Retinal pigment epithelial cell (primary cell): ENCODE results near the gene GPC3.
"Not testable (repeated sequence)": the region's sequence is repeated elsewhere in the genome, so short reads cannot be mapped to it uniquely, and the experiment has no call there.

Experiments
- DNase-seq: peaks from one replicate; pipeline ENCODE4 v3.0.0-alpha.2; 2010; ENCODE audit warnings: low read depth
- H3K4me3 ChIP-seq: 2 replicates; pipeline ENCODE4 v1.5.1; 2011; ENCODE audit warnings: mild to moderate bottlenecking, low read length, control low read depth, moderate library complexity
- TF ChIP-seq, protein P1 (sequence below): conservative IDR thresholded peaks from 2 replicates; pipeline ENCODE4 v1.5.1; 2011; ENCODE audit warnings: low read depth, low read length, control low read depth, inconsistent platforms

The GPC3 gene

DNA sequence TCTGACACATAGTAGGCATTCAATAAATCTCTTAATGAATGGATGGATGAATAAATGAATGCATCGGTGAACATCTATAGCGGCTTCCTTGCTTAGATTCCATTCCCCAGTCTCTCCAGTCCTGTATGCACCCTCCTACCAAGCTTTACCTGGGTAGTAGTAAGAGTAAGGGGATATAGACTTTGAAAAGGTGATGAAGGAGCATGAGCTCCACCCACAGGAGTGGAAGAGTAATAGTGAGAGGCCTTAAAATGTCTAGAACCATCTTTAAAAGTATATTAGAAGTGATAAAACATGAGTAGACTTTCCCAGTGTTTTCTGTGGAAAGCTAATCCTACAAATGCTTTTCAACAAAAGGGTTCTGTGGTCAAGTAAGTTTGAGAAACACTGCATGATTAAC, 35.5 kb upstream of the GPC3 start:
- H3K4me3 ChIP-seq = no peak overlapping the region
- TF ChIP-seq, protein P1, sequence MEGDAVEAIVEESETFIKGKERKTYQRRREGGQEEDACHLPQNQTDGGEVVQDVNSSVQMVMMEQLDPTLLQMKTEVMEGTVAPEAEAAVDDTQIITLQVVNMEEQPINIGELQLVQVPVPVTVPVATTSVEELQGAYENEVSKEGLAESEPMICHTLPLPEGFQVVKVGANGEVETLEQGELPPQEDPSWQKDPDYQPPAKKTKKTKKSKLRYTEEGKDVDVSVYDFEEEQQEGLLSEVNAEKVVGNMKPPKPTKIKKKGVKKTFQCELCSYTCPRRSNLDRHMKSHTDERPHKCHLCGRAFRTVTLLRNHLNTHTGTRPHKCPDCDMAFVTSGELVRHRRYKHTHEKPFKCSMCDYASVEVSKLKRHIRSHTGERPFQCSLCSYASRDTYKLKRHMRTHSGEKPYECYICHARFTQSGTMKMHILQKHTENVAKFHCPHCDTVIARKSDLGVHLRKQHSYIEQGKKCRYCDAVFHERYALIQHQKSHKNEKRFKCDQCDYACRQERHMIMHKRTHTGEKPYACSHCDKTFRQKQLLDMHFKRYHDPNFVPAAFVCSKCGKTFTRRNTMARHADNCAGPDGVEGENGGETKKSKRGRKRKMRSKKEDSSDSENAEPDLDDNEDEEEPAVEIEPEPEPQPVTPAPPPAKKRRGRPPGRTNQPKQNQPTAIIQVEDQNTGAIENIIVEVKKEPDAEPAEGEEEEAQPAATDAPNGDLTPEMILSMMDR = no peak
- DNase-seq = no peak

DNA sequence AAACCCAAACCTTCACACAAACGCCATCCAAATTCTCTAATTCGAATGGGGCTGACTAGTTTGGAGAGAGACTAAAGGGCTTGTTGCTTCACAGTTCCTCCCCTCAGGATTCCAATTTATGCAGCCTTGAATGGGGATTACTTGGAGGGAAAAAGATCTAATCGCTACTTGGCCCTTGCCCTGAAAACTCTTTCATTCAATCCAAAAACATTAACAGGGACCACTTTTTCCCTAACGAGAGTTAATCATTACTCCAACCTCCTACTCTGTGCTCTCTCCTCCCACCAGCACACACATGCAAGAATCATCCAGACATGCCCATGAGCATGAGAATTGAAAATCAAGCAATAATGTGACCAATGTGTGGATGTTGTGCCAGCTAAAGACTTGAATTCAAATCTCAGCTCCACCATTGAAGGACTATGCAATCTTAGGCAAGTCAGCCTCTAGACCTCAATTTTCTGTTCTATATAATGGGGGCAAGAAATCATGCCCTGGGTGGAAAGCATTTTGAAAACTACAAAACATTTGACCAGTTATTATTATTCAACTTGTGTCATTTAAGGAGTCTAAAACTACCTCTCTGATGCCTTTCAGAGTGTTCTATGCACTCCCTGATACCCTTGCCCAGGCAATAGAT, 34.3 kb upstream of the GPC3 start:
- H3K4me3 ChIP-seq = no peak overlapping the region
- DNase-seq = no peak
- TF ChIP-seq, protein P1 = no peak

DNA sequence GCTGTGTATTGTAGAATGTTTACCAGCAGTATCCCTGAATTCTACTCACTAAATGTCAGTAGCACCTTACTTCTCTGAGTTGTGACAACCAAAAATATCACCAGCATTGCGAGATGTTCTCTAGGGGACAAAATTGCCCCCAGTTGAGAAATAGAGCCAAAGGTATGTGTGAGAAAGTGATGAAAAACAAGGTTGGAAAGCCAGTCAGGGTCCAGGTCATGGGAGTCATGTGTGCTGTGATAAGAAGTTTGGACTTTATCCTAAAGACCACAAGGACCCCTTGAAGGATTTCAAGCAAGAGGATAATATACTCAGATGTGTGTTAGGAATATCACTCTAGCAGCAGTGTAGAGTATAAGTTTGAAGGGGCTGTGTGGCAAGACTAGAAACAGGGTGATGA, 30.9 kb upstream of the GPC3 start:
- not testable (repeated sequence) for DNase-seq, H3K4me3 ChIP-seq

DNA sequence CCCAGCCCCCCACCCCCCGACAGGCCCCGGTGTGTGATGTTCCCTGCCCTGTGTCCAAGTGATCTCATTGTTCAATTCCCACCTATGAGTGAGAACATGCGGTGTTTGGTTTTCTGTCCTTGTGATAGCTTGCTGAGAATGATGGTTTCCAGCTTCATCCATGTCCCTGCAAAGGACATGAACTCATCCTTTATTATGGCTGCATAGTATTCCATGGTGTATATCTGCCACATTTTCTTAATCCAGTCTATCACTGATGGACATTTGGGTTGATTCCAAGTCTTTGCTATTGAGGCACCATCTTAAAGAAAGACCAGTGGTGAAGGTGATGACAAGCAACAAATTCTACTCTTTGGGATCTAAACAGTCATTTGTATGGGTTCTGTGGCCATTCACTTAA, 30.1 kb upstream of the GPC3 start:
- not testable (repeated sequence) for H3K4me3 ChIP-seq, DNase-seq

DNA sequence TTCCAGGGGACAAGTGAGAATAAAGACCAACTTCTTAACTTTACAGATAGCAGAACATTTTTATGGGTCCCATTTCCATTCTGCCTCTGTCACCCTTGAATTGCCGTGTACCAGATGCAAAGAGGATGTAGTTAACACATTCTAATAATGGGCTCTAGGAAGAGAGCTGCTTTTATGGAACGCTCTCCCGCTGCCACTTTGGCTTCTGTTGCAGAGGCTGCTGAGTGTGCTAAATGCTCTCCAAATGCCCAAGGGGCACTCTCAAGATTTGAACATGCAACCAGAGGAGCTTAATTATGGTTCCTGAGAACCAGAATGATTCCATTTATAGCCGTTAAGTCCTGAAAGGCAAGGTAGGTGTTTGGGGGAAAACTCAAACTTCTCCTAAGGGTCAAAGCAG, 28.1 kb upstream of the GPC3 start:
- TF ChIP-seq, protein P1 = no peak
- DNase-seq = no peak
- H3K4me3 ChIP-seq = no peak overlapping the region

DNA sequence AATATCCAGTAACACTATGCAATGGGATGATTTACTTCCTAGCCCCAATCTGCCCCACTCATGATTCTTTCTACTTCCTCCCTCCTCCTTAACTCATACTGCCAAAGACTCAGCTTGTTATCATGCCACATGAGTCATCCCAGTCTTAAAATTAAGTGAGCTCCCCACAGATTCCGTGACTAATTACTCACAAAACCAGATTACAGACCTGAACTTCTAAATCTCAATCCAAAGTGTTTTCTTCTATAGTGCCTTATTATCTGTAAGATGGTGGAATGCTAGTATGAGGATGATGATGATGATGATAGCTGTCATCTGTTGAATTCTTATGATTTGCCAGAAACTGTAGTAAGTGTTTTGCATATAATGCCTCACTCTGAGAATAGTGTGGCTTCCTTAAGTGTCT, 27.7 kb upstream of the GPC3 start:
- no peak for DNase-seq
- TF ChIP-seq, protein P1 = no peak
- no peak overlapping the region for H3K4me3 ChIP-seq

DNA sequence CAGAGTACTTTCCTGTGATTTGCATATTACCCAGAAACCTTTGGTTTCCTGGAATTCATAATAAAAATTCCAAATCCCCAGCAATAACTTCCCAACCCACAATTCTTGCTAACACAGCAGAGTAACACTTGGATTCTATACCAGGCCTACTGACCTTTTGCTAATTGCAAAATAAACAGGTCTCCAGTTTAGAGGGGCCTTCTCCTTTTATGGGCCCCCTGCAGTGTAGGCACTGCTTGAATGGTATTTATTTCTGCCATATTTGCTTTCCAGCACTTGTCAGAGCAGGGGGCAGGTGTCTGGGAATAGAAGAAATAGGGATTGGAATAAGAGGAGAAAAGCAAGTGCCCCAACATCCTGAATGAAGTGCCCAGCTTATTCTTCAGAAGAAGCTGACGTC, 25.3 kb upstream of the GPC3 start:
- DNase-seq = no peak
- no peak overlapping the region for H3K4me3 ChIP-seq

DNA sequence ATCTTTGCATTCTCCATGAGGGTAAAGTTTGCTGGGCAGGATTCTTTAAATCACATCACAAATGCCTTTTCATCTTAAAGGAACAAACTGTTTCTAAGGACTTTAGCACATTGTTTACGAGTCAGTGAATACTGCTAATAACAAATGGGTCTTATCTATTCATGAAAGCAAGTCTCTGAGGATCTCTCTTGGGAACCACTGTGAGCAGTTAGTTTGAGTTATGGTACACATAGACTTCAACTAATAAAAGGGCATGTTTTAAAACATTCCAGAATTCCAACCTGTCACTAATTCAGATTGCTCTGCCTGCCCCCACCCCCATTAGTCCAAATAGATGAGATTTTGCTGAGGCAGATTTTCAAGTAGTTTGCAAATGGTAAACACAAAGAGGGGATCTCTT, 22.3 kb upstream of the GPC3 start:
- TF ChIP-seq, protein P1 = no peak
- DNase-seq = no peak
- H3K4me3 ChIP-seq = no peak overlapping the region

More for the DNA sequence above, 25.3 kb upstream of the GPC3 start:
- TF ChIP-seq, protein P1 = no peak
